ENCODE data around the gene JAKMIP1.

- no peak for TF ChIP-seq MTA3 (CRISPR knock-in tag; IDR thresholded peaks at IDR 0.05)
- no peak for TF ChIP-seq CHD2 (IDR thresholded peaks at IDR 0.05; ENCODE audit: low read depth, low read length)
- TF ChIP-seq CENPT (CRISPR knock-in tag; IDR thresholded peaks at IDR 0.05; ENCODE audit: low read depth), result no peak
- no peak for TF ChIP-seq PBX3 (CRISPR knock-in tag; IDR thresholded peaks at IDR 0.05; ENCODE audit: borderline replicate concordance)
- no peak for TF ChIP-seq ZNF747 (CRISPR knock-in tag; IDR thresholded peaks at IDR 0.05; ENCODE audit: borderline replicate concordance)
- TF ChIP-seq RNF219 (CRISPR knock-in tag; IDR thresholded peaks at IDR 0.05), result no peak
- no peak for TF ChIP-seq MYNN (CRISPR knock-in tag; IDR thresholded peaks at IDR 0.05; ENCODE audit: low read depth)
- TF ChIP-seq ZNF687 (CRISPR knock-in tag; IDR thresholded peaks at IDR 0.05), result no peak
- no peak for TF ChIP-seq POLR2A (IDR thresholded peaks at IDR 0.05; ENCODE audit: insufficient read depth in 1 of 2, low read depth in 2 of 2, low read length in 2 of 2)
- no peak for TF ChIP-seq FOXM1 (CRISPR knock-in tag; IDR thresholded peaks at IDR 0.05)
- TF ChIP-seq EZH2 (conservative IDR thresholded peaks at IDR 0.05; ENCODE audit: low read depth, low read length), result no peak
- TF ChIP-seq SNAI1 (CRISPR knock-in tag; IDR thresholded peaks at IDR 0.05; ENCODE audit: borderline replicate concordance), result no peak
- no peak for TF ChIP-seq TEF (CRISPR knock-in tag; IDR thresholded peaks at IDR 0.05)
Measured at GRCh38 chr4:6123541-6123940, 76.8 kb downstream of the JAKMIP1 start.
